ENCODE measurements around the gene ARHGDIG.
A peak's percentile ranks its signal among the peaks of the same experiment; 100 is the strongest.

The ARHGDIG gene

GRCh38 chr16:296276-296675 is 15.9 kb downstream of the ARHGDIG start:
- DNase-seq = no peak

- no peak for DNase-seq
These were observed 16.6 kb downstream of the ARHGDIG start for GRCh38 chr16:296806-297510.

- no peak for DNase-seq
These were observed 17.4 kb downstream of the ARHGDIG start for GRCh38 chr16:297832-298231.

GRCh38 chr16:301235-301634 is 20.8 kb downstream of the ARHGDIG start:
- no peak for DNase-seq

GRCh38 chr16:301950-302349 is 21.6 kb downstream of the ARHGDIG start:
- no peak for DNase-seq

GRCh38 chr16:303760-304505 is 23.5 kb downstream of the ARHGDIG start:
- no peak for DNase-seq

- DNase-seq = no peak
These were observed 25.7 kb downstream of the ARHGDIG start for GRCh38 chr16:305916-306626.

GRCh38 chr16:306911-307370 is 26.6 kb downstream of the ARHGDIG start:
- peak in 1 of 51 donors; percentile 37 for DNase-seq

- no peak for DNase-seq
These were observed 27.4 kb downstream of the ARHGDIG start for GRCh38 chr16:307691-308312.

- DNase-seq = no peak
These were observed 29.1 kb downstream of the ARHGDIG start for GRCh38 chr16:309476-309875.

- no peak for DNase-seq
These were observed 31.3 kb downstream of the ARHGDIG start for GRCh38 chr16:311725-312124.

GRCh38 chr16:314351-314750 is 34.0 kb downstream of the ARHGDIG start:
- DNase-seq = no peak

GRCh38 chr16:314795-315299 is 34.5 kb downstream of the ARHGDIG start:
- DNase-seq = no peak

- no peak for DNase-seq
These were observed 36.5 kb downstream of the ARHGDIG start for GRCh38 chr16:316741-317464.

- no peak for DNase-seq
These were observed 37.2 kb downstream of the ARHGDIG start for GRCh38 chr16:317583-317982.

- DNase-seq = no peak
These were observed 38.2 kb downstream of the ARHGDIG start for GRCh38 chr16:318628-319027.

GRCh38 chr16:320206-320605 is 39.8 kb downstream of the ARHGDIG start:
- no peak for DNase-seq

GRCh38 chr16:321532-321931 is 41.1 kb downstream of the ARHGDIG start:
- no peak for DNase-seq

GRCh38 chr16:322476-323143 is 42.2 kb downstream of the ARHGDIG start:
- no peak for DNase-seq

- DNase-seq = no peak
These were observed 43.7 kb downstream of the ARHGDIG start for GRCh38 chr16:324201-324450.

Measured in hypothalamus (tissue), 51 donors.